Endothelial cell of umbilical vein (primary cell): ENCODE data around the gene CREBL2. TPM values are rescaled to one million over a fixed set of nuclear protein-coding genes. Genes with fewer than 3 reads are reported as not detected.

Experiments used
- BruUV-seq: library from RNA; stranded (reverse); fragments of 400-500 nt; replicated peaks from 2 replicates; lab custom pipeline; 2021; lab: Mats Ljungman, UMichigan
- CTCF ChIA-PET: fragments of 300-600, 350-600 bp; sonication (Branson Sonifier 250); formaldehyde crosslinking; loops from one replicate; lab custom pipeline; 2021; ENCODE audit warnings: antibody characterized with exemption, inconsistent platforms; lab: Charles Lee
- POLR2A ChIA-PET: fragments of 300-600, 350-600 bp; sonication (Branson Sonifier 250); formaldehyde crosslinking; loops from one replicate; lab custom pipeline; 2021; ENCODE audit warnings: antibody characterized with exemption, inconsistent platforms; lab: Charles Lee
- DNase-seq: peaks from one replicate; pipeline ENCODE4 v3.0.0-alpha.2; 2011; ENCODE audit warnings: low read depth, low spot score
- FAIRE-seq: peaks from 2 replicates; lab custom pipeline; 2011; peaks lifted over from hg19 to GRCh38; lab: Jason Lieb, UNC
- H2AFZ ChIP-seq: 2 replicates; pipeline ENCODE4 v1.6.0; 2012; ENCODE audit warnings: low read depth, low read length, control low read depth, inconsistent platforms
- H3K27ac ChIP-seq: 2 replicates; pipeline ENCODE4 v1.5.1; 2011; ENCODE audit warnings: low read depth, mild to moderate bottlenecking, control low read depth, low read length, moderate library complexity; ENCODE audit not compliant: insufficient read depth
- H3K27me3 ChIP-seq, 2 experiments: 2 replicates each; pipeline versions ENCODE4 v1.6.0 to v1.6.1; 2011; ENCODE audit warnings: low read length in 2 of 2, mixed read lengths in 1 of 2; ENCODE audit not compliant: control insufficient read depth in 2 of 2, insufficient read depth in 2 of 2
- H3K36me3 ChIP-seq, 2 experiments: 2 replicates in 1 of 2; 3 replicates in 1 of 2; pipeline ENCODE4 v1.5.1; 2011; ENCODE audit warnings: low read length in 2 of 2, mild to moderate bottlenecking in 1 of 2, moderate library complexity in 1 of 2; ENCODE audit not compliant: control insufficient read depth in 2 of 2, insufficient read depth in 2 of 2; ENCODE audit errors: extremely low read depth in 1 of 2
- H3K4me1 ChIP-seq: 3 replicates; pipeline ENCODE4 v1.5.1; 2011; ENCODE audit warnings: mild to moderate bottlenecking, low read length; ENCODE audit not compliant: control insufficient read depth, insufficient read depth; ENCODE audit errors: extremely low read depth
- H3K4me2 ChIP-seq: 2 replicates; pipeline ENCODE4 v1.6.1; 2011; ENCODE audit warnings: low read length, control low read depth, mixed read lengths; ENCODE audit not compliant: insufficient read depth
- H3K4me3 ChIP-seq, 3 experiments: fragments of 200-600 bp in 1 of 3; sonication (generic), shearing (Covaris generic) in 1 of 3; replicated peaks in 1 of 3; 2 replicates each; pipeline ENCODE4 v1.5.1; 2011 to 2016; ENCODE audit warnings: control low read depth in 3 of 3, low read length in 3 of 3, mild to moderate bottlenecking in 2 of 3, inconsistent platforms in 1 of 3, low read depth in 1 of 3, moderate library complexity in 1 of 3; ENCODE audit not compliant: insufficient read depth in 1 of 3
- H3K79me2 ChIP-seq: 2 replicates; pipeline ENCODE4 v1.6.0; 2012; ENCODE audit warnings: low read length, inconsistent platforms; ENCODE audit not compliant: control insufficient read depth, insufficient read depth
- H3K9ac ChIP-seq: replicated peaks from 2 replicates; pipeline ENCODE3; 2011; ENCODE audit warnings: low read length, control low read depth; ENCODE audit not compliant: insufficient read depth; ENCODE audit errors: extremely low read depth
- H3K9me1 ChIP-seq: replicated peaks from 3 replicates; pipeline ENCODE4 v1.6.0; 2011; ENCODE audit warnings: mild to moderate bottlenecking, low read length; ENCODE audit not compliant: control insufficient read depth, insufficient read depth; ENCODE audit errors: extremely low read depth
- H3K9me3 ChIP-seq: replicated peaks from 2 replicates; pipeline ENCODE4 v1.5.1; 2012; ENCODE audit warnings: low read length, inconsistent platforms; ENCODE audit not compliant: control insufficient read depth, insufficient read depth
- H4K20me1 ChIP-seq: replicated peaks from 2 replicates; pipeline ENCODE3; 2011; ENCODE audit warnings: mild to moderate bottlenecking, low read length; ENCODE audit not compliant: control insufficient read depth, insufficient read depth; ENCODE audit errors: extremely low read depth
- EZH2 ChIP-seq: IDR thresholded peaks from 2 replicates; pipeline ENCODE4 v1.6.1; 2012; ENCODE audit warnings: borderline replicate concordance, low read depth, mild to moderate bottlenecking, moderate library complexity, low read length, inconsistent platforms; ENCODE audit not compliant: severe bottlenecking
- FOS ChIP-seq: IDR thresholded peaks from 2 replicates; pipeline ENCODE4 v1.6.1; 2011; ENCODE audit warnings: mild to moderate bottlenecking, low read length, moderate library complexity, borderline replicate concordance; ENCODE audit not compliant: insufficient read depth
- GATA2 ChIP-seq: IDR thresholded peaks from 2 replicates; pipeline ENCODE4 v1.7.0; 2011; ENCODE audit warnings: low read depth, mild to moderate bottlenecking, moderate library complexity, mixed read lengths, low read length; ENCODE audit not compliant: insufficient read length, insufficient read depth
- JUN ChIP-seq: IDR thresholded peaks from 2 replicates; pipeline ENCODE4 v1.6.1; 2011; ENCODE audit warnings: borderline replicate concordance, low read depth; ENCODE audit not compliant: insufficient read length, insufficient read depth
- MYC ChIP-seq: IDR thresholded peaks from one replicate; pipeline ENCODE4 v1.6.1; 2011; ENCODE audit warnings: mild to moderate bottlenecking, low read depth, low read length
- POLR2A ChIP-seq: IDR thresholded peaks from 2 replicates; pipeline ENCODE4 v1.6.1; 2012; ENCODE audit warnings: low read depth, mild to moderate bottlenecking, control low read depth, low read length
- POLR2AphosphoS5 ChIP-seq: IDR thresholded peaks from 2 replicates; pipeline ENCODE4 v1.6.1; 2012; ENCODE audit warnings: low read depth, mild to moderate bottlenecking, control low read depth, low read length, moderate library complexity; ENCODE audit not compliant: insufficient read depth
- dilution Hi-C: fragments of 300-500 bp; cut with MboI; formaldehyde crosslinking; loops from one replicate; pipeline ENCODE4 v1.15.0; 2019; ENCODE audit warnings: low sequenced_read_pairs; ENCODE audit not compliant: extremely low pct_ligation_motif_present
- intact Hi-C: fragments of 100-400 bp; cut with micrococcal nuclease; formaldehyde crosslinking; loops from one replicate; pipeline ENCODE4 v1.10.0; 2022
- polyA plus RNA-seq, 4 experiments: library from polyadenylated mRNA; depleted of rRNA in 3 of 4; stranded (reverse) in 3 of 4; unstranded in 1 of 4; fragments of >200 nt; gene quantifications; 2 replicates each; pipeline versions ENCODE4 v1.2.1 to v1.2.3, GENCODE V29; 2011 to 2012; ENCODE audit warnings: missing spikeins in 1 of 4
- total RNA-seq: library from RNA; stranded (reverse); gene quantifications from 2 replicates; pipeline ENCODE4 v1.2.3, GENCODE V29; 2021
- TF ChIP-seq, protein P1 (sequence below): IDR thresholded peaks from 2 replicates; pipeline ENCODE4 v1.6.1; 2011; ENCODE audit not compliant: insufficient read depth, insufficient read length
- TF ChIP-seq, protein P2 (sequence below), 2 donors: IDR thresholded peaks; 1 replicate in 1 of 2; 2 replicates in 1 of 2; pipeline ENCODE4 v1.5.1; 2011; ENCODE audit warnings: low read length in 2 of 2, mild to moderate bottlenecking in 2 of 2, moderate library complexity in 2 of 2, control low read depth in 1 of 2, inconsistent platforms in 1 of 2, low read depth in 1 of 2; ENCODE audit not compliant: insufficient read depth in 1 of 2; ENCODE audit errors: extremely low read depth in 1 of 2

The CREBL2 gene
- total and polyA plus RNA-seq, 2 donors (not counting 3 experiments of a cell fraction or from before 2014, with no cell fraction given), result 10.5 to 19.4 TPM

DNA sequence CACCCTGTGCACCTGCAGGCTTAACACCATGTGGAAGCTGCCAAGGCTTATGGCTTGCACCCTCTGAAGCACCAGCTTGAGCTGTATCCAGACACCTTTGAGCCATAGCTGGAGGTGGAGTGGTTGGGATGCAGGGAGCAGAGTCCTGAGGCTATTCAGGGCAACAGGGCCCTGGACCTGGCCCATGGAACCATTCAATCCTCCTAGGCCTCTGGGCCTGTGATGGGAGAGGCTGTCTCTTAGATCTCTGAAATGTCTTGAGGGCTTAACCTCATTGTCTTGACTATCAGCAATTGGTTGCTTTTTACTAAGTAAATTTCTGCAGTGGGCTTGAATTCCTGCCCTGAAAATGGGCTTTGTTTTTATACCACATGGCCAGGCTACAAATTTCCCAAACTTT, 36.6 kb downstream of the CREBL2 start:
- Histone ChIP-seq H4K20me1 (no peaks in the 10 kb centered on the region), H3K36me3 (peaks cover 0 to 2% of the 10 kb centered on the region in 2 experiments), H3K9ac (no peak overlapping the region), H3K9me1 (no peaks in the 10 kb centered on the region), H2AFZ (no peak overlapping the region), H3K27ac (no peak overlapping the region), H3K4me1 (no peaks in the 10 kb centered on the region), H3K79me2 (no peaks in the 10 kb centered on the region), H3K9me3 (no peaks in the 10 kb centered on the region), H3K4me2 (no peak overlapping the region), H3K27me3 (no peaks in the 10 kb centered on the region), H3K4me3 (no peak overlapping the region)
- POLR2A ChIA-PET, result no interaction called here
- FAIRE-seq (no peak), DNase-seq (no peak)
- TF ChIP-seq FOS (no peak), GATA2 (no peak)
- TF ChIP-seq, protein P1, sequence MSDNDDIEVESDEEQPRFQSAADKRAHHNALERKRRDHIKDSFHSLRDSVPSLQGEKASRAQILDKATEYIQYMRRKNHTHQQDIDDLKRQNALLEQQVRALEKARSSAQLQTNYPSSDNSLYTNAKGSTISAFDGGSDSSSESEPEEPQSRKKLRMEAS, result no peak
- intact Hi-C loops, result no loop called here
- BruUV-seq, result no TSS peak
- CTCF ChIA-PET, result no interaction called here
- dilution Hi-C loops, result no loop called here

DNA sequence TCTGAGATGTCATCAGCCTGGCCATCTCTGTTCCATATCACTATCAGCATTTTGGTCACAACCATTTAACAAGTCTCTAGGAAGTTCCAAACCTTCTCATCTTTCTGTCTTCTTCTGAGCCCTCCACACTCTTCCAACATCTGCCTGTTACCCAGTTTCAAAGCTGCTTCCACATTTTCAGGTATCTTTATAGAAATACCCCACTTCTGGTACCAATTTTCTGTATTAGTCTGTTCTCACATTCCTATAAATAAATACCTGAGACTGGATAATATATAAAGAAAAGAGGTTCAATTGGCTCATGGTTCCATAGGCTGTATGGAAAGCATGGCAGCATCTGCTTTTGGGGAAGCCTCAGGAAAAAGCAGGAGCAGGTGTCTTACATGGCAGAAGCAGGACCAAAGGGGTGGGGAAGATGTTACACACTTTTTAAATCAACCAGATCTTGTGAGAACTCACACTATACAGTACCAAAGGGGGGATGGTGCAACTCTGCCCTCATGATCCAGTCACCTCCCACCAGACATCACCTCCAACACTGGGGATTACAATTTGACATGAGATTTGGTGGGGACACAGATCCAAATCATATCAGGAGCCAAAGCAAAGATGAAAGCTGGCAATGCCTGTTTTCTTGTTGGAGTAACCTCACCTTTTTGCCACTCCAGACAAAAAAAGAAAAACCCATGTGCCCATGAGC, 37.4 kb downstream of the CREBL2 start:
- no peaks in the 10 kb centered on the region for H3K79me2 ChIP-seq
- H4K20me1 ChIP-seq, result no peaks in the 10 kb centered on the region
- H3K4me1 ChIP-seq, result no peaks in the 10 kb centered on the region
- ChIA-PET POLR2A (no interaction called here), CTCF (interaction anchor here (1.2 kb wide), 1 partner anchor 88 kb away, joined by 3 read pairs; no protein-coding TSS in a partner anchor)
- H3K36me3 ChIP-seq, result peaks cover 0 to 2% of the 10 kb centered on the region in 2 experiments
- H3K27me3 ChIP-seq, result peaks cover 2 to 4% of the 10 kb centered on the region in 2 experiments
- no peaks in the 10 kb centered on the region for H3K9me3 ChIP-seq
- no peaks in the 10 kb centered on the region for H3K9me1 ChIP-seq
- dilution Hi-C loops (no loop called here), intact Hi-C loops (no loop called here)
- DNase-seq (no peak), FAIRE-seq (no peak)
- no peak overlapping the region for H3K27ac ChIP-seq
- TSS peak; percentile 7 for BruUV-seq
- TF ChIP-seq GATA2 (no peak), EZH2 (no peak), JUN (no peak), POLR2A (no peak), POLR2AphosphoS5 (no peak), MYC (no peak), FOS (no peak)
- TF ChIP-seq, protein P1, result no peak
- TF ChIP-seq, protein P2, sequence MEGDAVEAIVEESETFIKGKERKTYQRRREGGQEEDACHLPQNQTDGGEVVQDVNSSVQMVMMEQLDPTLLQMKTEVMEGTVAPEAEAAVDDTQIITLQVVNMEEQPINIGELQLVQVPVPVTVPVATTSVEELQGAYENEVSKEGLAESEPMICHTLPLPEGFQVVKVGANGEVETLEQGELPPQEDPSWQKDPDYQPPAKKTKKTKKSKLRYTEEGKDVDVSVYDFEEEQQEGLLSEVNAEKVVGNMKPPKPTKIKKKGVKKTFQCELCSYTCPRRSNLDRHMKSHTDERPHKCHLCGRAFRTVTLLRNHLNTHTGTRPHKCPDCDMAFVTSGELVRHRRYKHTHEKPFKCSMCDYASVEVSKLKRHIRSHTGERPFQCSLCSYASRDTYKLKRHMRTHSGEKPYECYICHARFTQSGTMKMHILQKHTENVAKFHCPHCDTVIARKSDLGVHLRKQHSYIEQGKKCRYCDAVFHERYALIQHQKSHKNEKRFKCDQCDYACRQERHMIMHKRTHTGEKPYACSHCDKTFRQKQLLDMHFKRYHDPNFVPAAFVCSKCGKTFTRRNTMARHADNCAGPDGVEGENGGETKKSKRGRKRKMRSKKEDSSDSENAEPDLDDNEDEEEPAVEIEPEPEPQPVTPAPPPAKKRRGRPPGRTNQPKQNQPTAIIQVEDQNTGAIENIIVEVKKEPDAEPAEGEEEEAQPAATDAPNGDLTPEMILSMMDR (IDR thresholded peaks at IDR 0.05; ENCODE audit: extremely low read depth in 1 of 2, insufficient read depth in 1 of 2, low read depth in 1 of 2, low read length in 2 of 2), result no peak
- no peak overlapping the region for H2AFZ ChIP-seq
- no peak overlapping the region for H3K9ac ChIP-seq
- no peak overlapping the region for H3K4me3 ChIP-seq
- H3K4me2 ChIP-seq, result no peak overlapping the region
